ENCODE measurements around the gene CD7. TPM values are rescaled to one million over a fixed set of nuclear protein-coding genes. Genes with fewer than 3 reads are reported as not detected.

The CD7 gene
- total and polyA plus RNA-seq, 2 donors (not counting 3 experiments of a cell fraction or from before 2014, with no cell fraction given), result not detected

DNA sequence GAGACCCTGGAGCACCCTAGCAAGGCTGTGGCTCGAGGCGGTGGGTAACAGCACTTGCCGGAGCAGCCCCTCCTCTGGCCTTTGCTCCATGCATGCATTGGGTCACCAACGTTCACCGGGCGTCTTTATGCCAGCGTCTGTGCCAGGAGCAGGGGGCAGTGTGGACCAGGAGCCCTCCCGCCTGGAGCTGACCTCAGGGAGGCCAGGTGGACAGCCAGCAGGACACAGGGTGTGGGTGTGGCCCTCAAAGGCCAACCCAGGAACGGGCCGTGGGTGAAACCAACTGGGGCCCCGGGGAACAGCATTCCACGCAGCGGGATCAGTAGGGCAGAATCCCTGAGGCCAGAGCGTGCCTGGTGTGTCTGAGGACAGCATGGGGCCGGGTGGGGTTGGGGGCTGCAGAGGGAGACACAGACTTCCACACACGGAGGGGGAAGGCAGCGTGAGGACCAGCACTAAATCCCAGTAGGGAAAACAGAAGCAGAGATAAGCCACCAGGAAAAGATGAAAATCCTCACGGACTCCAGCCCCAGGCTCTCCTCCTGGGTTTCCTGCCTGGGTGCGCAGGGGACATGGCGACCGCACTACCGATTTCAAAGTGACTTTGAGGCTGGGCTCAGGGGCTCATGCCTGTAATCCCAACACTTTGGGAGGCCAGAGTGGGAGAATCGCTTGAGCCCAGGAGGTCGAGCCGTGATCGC is 2.9 kb upstream of the CD7 start:
- no peak for FAIRE-seq
- TF ChIP-seq POLR2A (IDR thresholded peaks at IDR 0.05; ENCODE audit: low read depth, low read length) (no peak), JUN (IDR thresholded peaks at IDR 0.05; ENCODE audit: borderline replicate concordance, insufficient read depth, insufficient read length, low read depth) (no peak), FOS (IDR thresholded peaks at IDR 0.05; ENCODE audit: borderline replicate concordance, insufficient read depth, low read length) (no peak), EZH2 (IDR thresholded peaks at IDR 0.05; ENCODE audit: borderline replicate concordance, low read depth, low read length, severe bottlenecking) (no peak), MYC (IDR thresholded peaks at IDR 0.05; ENCODE audit: low read depth, low read length) (no peak), GATA2 (IDR thresholded peaks at IDR 0.05; ENCODE audit: insufficient read depth, insufficient read length, low read depth, low read length) (no peak), POLR2AphosphoS5 (IDR thresholded peaks at IDR 0.05; ENCODE audit: insufficient read depth, low read depth, low read length) (no peak)
- TF ChIP-seq, protein P1, sequence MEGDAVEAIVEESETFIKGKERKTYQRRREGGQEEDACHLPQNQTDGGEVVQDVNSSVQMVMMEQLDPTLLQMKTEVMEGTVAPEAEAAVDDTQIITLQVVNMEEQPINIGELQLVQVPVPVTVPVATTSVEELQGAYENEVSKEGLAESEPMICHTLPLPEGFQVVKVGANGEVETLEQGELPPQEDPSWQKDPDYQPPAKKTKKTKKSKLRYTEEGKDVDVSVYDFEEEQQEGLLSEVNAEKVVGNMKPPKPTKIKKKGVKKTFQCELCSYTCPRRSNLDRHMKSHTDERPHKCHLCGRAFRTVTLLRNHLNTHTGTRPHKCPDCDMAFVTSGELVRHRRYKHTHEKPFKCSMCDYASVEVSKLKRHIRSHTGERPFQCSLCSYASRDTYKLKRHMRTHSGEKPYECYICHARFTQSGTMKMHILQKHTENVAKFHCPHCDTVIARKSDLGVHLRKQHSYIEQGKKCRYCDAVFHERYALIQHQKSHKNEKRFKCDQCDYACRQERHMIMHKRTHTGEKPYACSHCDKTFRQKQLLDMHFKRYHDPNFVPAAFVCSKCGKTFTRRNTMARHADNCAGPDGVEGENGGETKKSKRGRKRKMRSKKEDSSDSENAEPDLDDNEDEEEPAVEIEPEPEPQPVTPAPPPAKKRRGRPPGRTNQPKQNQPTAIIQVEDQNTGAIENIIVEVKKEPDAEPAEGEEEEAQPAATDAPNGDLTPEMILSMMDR (IDR thresholded peaks at IDR 0.05; ENCODE audit: extremely low read depth in 1 of 2, insufficient read depth in 1 of 2, low read depth in 1 of 2, low read length in 2 of 2), result no peak
- TF ChIP-seq, protein P2, sequence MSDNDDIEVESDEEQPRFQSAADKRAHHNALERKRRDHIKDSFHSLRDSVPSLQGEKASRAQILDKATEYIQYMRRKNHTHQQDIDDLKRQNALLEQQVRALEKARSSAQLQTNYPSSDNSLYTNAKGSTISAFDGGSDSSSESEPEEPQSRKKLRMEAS (IDR thresholded peaks at IDR 0.05; ENCODE audit: insufficient read depth, insufficient read length), result no peak

More for the DNA sequence above, 2.9 kb upstream of the CD7 start:
- BruUV-seq (replicated peaks), result no TSS peak
- Histone ChIP-seq H3K27me3 (ENCODE audit: control insufficient read depth in 2 of 2, insufficient read depth in 2 of 2, low read length in 2 of 2) (peaks cover 0 to 2% of the 10 kb centered on the region in 2 experiments), H3K36me3 (ENCODE audit: control insufficient read depth in 2 of 2, extremely low read depth in 1 of 2, insufficient read depth in 2 of 2, low read length in 2 of 2) (no peaks in the 10 kb centered on the region), H3K9ac (replicated peaks; ENCODE audit: extremely low read depth, insufficient read depth, low read length) (no peak overlapping the region), H3K9me1 (replicated peaks; ENCODE audit: control insufficient read depth, extremely low read depth, insufficient read depth, low read length) (no peaks in the 10 kb centered on the region), H3K4me1 (ENCODE audit: control insufficient read depth, extremely low read depth, insufficient read depth, low read length) (no peaks in the 10 kb centered on the region), H3K27ac (ENCODE audit: insufficient read depth, low read depth, low read length) (no peak overlapping the region), H3K9me3 (replicated peaks; ENCODE audit: control insufficient read depth, insufficient read depth, low read length) (no peaks in the 10 kb centered on the region), H3K4me2 (ENCODE audit: insufficient read depth, low read length) (no peak overlapping the region), H3K79me2 (ENCODE audit: control insufficient read depth, insufficient read depth, low read length) (no peaks in the 10 kb centered on the region), H2AFZ (ENCODE audit: low read depth, low read length) (no peak overlapping the region), H4K20me1 (replicated peaks; ENCODE audit: control insufficient read depth, extremely low read depth, insufficient read depth, low read length) (no peaks in the 10 kb centered on the region), H3K4me3 (replicated peaks in 1 of 3; ENCODE audit: insufficient read depth in 1 of 3, low read depth in 1 of 3, low read length in 3 of 3) (no peak overlapping the region)
- no peak for DNase-seq (ENCODE audit: low read depth, low spot score)
- ChIA-PET CTCF (interaction anchor here (1.9 to 2.1 kb wide), 2 partner anchors 17 to 19 kb away, joined by 4 to 10 read pairs; no protein-coding TSS in a partner anchor), POLR2A (no interaction called here)
- dilution Hi-C loops (cut with MboI; ENCODE audit: extremely low pct_ligation_motif_present, low sequenced_read_pairs), result no loop called here
- intact Hi-C loops (cut with micrococcal nuclease), result loop anchor here (2.0 kb wide), 2 partner anchors 75 to 83 kb away; no protein-coding TSS in a partner anchor

Data from endothelial cell of umbilical vein (primary cell).